ENCODE measurements around the gene DKK3.
"Not testable (repeated sequence)": the region's sequence is repeated elsewhere in the genome, so short reads cannot be mapped to it uniquely, and the experiment has no call there.

The DKK3 gene

DNA sequence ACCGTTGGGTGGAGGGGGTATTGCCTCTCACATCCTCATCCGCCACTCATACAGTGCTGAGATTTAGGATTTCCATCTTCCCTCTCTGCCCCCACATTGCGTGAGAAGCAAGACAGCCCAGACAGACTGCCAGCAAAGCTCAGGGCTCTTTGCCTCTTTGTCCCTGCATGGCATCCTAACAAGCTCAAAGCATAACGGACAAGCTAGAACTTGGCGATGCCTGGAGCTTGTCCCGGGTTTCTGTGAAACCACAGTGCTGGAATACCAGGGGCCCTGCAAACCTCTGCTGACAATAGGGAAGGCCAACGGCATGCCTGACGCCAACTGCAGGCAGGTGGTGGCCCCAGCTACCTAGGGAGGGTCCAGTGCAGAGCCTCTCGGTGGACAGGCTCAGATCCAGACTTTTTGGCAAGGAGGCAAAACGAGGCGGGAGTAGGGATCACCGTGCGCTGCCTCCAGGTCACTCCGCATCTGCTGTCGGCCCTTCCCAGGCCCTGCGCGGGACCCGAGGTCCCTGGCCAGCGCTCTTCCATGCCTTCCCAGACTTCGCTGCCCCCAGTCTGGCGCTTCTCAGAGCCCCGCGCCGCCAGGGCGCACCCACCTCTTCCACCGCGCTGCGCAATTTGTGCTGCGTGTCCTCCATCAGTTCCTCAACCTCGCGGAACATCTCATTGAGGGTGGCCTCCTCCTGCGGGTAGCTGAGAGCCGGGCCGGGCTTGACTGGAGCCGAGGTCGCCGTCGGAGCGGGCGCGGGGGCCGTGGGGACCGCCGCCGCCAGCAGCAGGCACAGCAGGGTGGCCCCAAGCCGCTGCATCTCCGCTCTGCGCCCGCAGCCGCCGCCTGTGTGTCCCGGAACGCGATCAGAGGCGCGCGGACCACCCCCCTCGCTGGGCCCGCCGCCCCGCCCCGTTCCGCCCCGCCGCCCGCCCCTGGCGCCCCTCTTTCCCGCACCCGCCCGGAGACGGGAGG, at the start of gene DKK3:
Gene DKK3, minus strand, starts transcription at position 858 of the 969 bp plus-strand sequence. Its CDS starts 44 bp downstream, at position 814.
- DNase-seq (ENCODE audit: low spot score): no peak

DNA sequence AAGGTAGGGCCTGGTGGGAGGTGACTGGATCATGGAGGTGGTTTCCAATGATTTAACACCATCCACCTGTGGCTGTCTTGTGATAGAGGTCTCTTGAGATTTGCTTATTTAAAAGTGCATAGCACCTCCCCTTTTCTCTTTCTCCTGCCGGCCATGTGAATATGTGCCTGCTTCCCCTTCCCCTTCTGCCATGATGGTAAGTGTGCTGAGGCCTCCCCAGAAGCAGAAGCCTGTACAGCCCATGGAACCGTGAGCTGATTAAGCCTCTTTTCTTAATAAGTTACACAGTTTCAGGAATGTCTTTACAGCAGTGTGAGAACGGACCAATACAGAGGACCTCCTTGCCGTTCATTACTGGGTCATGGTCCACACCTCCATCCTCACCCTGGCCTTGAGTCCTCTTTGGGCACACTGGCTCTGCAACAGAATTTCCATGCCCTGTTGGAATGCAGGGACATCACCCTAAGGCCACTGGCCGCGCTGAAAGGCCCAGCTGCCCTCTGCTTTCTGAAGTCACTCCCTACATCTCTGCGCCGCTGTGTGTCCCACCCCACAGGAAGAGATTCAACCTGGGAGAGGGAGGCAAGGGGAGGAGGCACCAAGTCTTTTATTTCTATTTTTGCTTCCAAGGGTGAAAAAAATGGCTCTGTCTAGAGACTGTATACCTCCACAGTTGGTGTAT, 49.0 kb upstream of the DKK3 start:
- no peak for DNase-seq (ENCODE audit: low spot score)

DNA sequence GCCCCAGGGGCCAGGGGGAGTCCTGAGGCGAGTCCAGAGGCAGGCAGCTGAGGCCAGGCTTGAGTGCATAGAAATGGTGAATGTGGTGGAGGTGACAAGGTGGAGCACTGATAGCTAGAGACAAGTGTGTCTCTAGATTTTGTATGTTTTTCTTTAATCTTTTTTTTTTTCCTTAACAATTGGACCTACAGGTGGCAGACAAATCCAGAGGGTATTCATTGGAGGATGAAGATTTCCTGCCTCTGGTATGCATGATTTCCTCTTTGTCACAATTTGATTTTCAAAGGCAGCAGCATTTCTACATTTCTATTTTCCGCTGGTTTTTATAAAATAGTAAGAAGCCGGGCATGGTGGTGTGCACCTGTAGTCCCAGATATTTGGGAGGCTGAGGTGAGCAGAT, 47.7 kb upstream of the DKK3 start:
- DNase-seq (ENCODE audit: low spot score): no peak

DNA sequence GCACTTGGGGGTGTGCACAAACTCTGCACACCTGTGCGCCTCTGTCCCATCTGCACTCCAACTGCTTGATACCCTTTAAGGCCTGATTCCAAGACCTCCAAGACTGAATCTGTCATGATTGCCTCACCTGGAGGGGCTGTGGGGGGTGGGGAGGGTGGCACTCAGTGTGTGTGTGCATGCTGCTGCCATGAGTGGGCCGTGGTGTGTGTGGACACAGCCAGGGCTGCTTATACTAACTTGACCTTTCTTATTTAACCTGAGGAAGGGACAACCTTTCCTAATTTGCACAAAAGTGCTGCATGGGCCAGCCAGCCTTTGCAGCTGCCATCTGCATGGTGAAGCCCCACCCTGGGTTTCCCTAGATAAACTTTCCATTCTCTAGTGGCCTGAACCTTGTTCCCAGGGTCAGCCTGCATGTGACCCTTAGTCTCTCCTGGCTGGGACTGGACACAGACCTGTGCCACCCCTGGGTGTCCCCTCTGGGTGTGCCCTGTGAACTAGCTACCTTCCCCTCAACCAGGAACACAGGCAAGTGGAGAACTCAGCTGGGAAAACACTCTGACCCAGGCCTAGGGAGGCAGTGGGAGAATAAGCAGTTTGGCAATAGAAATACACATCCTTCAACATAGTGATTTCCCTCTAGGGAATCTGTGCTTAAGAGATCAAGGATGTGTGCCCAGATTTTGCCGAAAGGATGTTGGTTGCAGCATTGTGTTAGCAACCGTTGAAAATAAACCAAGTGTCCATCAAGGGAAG, 45.4 kb upstream of the DKK3 start:
- DNase-seq (ENCODE audit: low spot score): no peak

DNA sequence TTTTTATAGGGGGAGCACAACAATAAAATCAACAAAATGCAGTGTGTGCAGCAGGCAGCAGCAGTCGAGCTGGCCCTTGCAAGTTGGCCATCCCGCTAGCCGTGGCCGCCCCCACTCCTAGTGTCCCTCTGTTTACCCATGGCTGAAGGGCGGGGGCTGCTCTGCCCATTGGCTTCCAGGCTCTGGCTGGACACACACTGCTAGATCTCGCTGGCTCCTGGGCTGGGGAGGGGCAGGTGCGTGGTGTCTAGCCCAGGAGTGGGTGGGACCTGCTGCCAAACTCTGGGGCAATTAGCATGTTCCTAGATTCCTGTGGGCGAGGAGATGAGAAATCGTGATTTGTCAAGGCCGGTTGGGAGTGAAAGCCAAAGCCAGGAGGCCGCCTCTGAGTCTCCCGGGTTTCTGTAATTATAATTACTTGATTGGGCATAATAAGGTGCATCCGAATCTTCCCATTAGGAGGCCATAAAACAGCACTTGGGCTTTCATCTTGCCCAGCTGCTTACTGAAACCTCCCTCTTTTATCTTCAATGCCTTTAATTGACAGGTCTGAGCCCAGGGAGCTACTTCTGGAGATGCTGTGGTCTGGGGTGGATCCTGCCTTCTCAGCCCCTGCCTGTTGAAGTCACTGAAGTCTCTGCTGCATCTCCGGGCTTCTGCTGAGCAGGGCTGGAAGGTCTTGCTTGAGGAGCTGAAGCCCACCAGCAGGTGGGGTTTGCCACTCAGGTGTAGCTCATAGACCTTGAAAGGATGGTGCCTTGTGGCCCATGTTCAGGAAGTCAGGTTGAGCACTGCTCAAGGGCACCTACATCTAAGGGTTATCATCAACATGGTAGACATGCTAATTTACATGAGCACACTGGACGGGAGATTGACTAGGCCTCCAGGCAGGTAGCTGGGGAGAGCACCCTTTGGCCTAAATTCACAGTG, 44.5 kb upstream of the DKK3 start:
- DNase-seq (ENCODE audit: low spot score): no peak

DNA sequence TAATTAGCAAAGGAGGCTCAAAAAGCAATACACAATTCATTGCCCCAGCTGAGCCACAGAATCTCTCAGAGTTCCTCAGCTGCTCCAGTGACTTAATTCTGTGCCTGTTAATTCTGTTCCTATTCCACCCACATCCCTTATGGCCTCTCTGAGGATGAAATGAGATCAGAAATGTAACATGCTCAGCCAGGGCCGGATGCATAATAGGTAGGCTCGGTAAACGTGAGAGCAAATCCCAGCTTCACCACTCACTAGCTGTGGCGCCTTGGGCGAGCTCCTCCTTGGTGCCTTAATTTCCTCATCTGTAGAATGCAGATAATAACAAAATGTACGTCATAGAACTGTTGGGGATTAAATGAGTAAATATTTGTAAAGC, 42.8 kb upstream of the DKK3 start:
- DNase-seq (ENCODE audit: low spot score): no peak

DNA sequence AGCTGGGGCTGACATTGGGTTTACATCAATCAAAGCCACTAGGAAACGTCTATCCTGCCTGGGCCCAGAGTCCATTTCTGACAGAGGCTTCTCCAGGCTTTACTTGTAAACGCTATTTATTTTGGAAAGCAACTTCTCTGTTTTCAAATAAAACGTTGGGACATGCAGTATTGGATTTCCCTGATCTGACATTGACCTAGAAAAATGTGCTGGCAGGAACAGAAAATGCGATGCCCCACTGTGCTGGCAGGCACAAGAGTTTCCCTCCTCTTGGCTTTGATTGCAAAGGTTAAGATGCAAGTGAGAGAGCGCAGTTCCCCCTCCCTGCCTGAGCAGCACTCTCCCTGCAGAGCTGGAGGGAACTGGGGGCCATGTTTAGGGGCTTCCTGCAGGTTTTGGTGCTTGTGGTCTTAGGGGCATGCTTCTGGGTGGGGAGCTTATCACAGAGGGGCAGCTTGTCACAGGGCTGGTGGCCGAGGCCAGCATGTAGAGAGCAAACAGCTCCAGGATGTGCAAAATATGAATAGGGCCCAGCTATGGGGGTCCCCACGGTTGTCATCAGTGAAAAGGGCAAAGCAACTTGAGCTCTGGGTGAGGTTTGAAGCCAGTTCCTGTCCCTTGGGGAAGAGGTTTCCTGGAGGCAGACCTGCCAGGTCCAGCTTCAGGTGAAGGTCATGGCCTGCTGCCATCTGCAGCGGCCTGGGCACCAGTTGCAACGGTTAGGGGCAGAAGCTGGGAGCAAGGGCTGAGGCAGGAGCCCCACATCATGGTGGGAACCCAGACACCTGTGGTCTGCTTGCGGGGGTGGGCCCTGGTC, 42.3 kb upstream of the DKK3 start:
- DNase-seq (ENCODE audit: low spot score): no peak

DNA sequence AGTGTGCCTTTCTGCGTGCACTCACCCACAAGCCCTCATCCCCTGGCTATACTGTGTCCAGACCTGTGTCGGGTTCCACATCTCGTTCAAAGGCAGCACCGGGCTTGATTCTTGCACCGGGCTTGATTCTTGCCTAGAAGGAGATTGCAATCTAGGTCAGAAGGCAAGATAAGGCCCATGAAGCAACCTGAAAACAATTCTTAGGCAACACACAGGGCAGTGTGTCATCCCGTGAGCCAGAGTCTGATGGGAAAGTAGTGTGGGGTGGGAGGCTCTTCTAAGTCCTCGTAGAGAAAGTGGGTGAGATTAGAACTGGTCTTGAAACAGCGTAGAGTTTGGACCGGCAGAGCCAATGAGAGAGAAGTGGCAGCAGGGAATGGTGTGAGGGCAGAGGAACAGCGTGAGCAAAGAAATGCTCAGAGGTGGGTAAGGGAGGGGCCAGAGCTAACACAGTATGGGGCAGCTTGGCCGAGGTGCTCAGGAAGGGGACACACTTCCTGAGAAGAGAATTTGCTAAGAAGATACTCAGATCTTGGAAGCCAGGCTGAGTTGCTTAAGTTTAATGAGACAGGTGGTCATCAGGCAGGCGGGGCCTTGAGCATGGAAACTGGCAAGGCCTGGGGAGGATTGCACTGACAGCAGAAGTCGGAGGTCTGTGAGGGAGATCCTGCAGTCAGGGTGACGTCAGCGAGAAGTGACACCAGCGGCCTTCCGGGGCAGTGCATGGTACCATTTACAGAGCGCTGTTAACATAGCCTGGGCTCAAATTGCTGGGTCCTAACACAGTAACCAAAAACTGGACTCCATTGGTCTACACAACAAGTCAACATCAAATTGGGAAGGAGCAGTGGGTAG, 40.7 kb upstream of the DKK3 start:
- DNase-seq (ENCODE audit: low spot score): no peak

DNA sequence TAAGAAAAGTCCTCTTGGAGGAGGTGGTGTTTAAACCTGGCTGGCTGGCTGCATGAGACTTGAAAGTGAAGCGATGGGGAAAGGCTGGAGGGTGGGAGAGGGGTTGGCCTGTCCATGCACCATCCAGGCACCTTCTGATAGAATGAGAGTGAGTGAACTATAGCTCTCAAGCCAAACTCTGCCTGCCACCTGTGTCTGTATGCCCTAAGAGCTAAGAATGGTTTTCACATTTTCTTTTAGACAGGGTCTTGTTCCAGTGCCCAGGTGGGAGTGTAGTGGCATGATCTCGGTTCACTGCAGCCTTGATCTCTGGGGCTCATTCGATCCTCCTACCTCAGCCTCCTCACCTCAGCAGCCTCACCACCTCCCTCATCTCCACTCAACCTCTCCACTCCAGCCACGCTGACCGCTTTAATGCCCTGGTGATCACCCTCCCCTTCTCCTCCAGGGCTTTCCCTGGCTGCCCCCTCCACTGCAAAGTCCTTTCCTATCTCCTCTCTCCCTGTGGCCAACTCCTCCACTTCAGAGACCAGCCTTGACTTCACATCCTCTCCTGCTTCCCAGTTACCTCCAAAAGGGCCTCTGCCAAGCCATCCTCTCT, 38.3 kb upstream of the DKK3 start:
- DNase-seq (ENCODE audit: low spot score): no peak

DNA sequence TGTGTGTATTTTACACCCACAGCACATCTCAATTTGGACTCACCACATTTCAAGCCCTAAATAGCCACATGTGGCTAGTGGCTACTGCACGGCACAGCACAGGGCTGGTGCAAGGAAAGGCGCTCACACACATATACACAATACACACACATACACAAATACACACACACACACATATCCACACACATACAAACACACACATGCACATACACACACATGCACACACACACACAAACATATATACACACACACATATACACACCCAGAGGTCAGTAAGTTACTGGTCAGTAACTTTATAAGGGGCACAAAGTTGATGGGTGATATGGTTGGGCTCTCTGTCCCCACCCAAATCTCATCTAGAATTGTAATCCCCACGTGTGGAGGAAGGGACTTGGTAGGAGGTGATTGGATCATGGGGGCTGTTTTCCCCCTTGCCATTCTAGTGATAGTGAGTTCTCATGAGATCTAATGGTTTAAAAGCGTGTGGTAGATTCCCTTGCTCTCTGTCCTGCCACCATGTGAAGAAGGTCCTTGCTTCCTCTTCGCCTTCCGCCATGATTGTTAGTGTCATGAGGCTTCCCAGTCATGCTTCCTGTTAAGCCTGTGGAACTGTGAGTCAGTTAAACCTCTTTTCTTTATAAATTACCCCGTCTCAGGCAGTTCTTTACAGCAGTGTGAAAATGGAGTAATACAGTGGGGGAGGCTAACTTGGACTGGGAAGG, 37.6 kb upstream of the DKK3 start:
- DNase-seq (ENCODE audit: low spot score): no peak

DNA sequence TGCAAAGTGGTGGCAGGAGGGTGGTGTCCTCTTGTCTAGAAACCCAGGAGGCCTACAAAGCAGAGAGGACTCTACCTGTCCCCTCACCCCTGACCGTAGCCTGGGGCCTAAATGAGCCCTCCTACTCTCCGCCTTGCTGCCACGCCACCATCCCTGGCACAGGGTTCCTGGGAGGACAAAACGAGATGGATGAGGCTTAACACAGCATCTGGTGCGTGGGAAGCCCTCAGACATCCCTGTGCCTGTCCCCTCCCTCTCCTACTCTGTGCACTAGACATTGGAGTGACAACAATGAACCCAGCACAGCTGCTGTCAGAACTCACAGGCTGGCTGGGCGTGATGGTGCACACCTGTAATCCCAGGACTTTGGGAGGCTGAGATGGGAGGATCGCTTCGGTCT, 36.4 kb upstream of the DKK3 start:
- DNase-seq (ENCODE audit: low spot score): no peak

DNA sequence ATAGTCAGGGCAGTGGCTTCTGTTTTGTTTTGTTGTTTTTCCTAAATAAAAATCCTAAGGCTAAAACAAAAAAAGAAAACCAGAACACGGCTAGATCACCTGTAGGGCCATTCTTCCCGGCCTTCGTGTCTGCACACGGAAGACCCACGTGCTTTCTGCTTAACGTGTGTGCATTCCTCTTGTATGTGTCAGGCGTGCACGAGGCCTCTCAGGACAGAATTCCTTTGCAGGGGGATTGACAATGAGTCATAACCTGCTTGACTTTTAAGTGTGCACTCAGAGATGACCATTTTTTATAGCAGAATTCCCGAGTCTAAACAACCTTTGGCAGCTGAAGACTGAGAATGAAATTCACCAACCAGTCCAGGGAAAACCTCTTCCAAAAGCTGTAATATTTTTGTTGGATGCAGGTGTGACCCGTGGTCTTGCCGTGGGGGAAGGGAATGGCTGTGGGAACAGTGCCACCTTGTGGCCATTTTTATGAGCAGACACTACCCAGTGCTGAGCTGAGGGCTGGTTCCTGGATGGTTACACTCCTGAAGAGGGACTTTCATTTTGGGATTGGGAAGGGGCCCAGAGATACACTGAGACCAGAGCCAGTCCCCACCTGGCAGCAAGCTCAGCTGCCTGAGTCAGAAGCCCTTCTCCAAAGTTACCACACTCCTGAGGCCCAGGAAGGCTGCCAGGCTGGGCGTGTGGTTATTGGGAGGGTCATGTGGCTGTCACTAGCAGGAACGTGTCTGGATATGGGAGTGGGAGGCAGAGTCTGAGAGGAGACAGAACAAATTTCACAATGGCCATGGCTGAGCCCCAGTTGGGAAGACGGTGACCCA, 35.7 kb upstream of the DKK3 start:
- DNase-seq (ENCODE audit: low spot score): peak; percentile 46

DNA sequence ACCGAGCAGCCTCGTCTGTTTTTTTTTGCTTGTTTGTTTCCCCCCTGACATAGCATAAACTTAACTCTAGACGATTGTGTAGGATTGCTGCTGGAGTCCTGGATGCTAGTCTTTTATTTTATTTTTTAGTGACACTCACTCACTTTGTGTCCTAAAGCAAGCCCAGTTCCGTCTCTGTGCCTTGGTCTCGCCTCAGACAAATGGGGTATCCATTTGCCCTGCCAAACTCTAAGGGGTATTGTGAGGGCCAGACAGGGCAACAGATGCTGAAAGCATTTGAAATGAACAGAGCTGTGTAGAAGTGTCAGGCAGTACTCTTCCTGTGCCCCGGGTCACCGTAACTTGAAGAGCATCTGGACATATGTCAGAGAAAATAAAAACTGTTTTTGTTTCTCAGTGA, 34.8 kb upstream of the DKK3 start:
- DNase-seq (ENCODE audit: low spot score): no peak

DNA sequence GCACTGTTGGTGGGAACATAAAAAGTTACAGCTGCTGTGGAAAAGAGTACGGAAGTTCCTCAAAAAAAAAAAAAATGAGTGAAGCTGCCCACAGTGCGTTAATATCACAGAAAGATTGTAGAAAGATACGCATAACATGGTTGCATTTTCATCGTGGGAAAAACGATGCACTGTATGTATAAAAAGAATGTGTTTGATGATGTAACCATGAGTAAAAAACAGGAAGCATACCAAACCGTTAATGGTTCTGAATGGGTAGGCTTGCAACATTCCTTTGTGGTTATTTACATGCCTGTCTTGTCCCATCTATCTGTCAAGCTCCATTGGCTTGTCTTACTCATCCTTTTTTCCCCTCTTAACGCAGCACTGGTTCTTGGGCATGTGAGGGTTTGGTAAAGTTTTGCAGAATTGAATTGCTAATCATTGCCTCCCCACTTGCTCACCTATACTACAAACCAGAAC, 33.8 kb upstream of the DKK3 start:
- no peak for DNase-seq (ENCODE audit: low spot score)

DNA sequence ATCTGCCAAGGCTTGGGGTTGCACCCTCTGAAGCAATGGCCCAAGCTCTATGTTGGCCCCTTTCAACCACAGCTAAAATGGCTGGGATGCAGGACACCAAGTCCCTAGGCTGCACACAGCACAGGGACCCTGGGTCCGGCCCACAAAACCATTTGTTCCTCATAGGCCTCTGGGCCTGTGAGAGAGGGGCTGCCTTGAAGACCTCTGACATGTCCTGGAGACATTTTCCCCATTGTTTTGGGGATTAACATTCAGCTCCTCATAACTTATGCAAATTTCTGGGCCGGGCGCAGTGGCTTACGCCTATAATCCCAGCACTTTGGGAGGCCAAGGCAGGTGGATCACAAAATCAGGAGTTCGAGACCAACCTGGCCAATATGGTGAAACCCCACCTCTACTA, 32.3 kb upstream of the DKK3 start:
- not testable (repeated sequence) for DNase-seq (ENCODE audit: low spot score)

DNA sequence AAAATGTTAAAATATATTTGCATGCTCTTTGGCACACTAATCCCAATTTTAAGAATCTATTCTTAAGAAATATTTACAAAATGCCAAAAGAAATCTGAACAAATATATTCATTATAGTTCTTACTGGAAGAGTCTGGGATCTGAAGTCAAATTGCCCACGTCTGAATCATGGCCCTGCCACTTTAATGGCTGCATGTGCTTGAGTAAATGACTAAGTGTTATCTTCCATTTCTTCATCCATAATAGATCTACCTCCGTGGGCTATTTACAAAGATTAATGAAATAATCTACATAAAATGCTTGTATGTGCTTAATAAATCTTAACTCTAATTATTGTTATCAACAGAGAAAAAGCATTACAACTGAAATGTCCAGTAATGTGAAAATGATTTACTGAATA, 24.5 kb upstream of the DKK3 start:
- no peak for DNase-seq (ENCODE audit: low spot score)

DNA sequence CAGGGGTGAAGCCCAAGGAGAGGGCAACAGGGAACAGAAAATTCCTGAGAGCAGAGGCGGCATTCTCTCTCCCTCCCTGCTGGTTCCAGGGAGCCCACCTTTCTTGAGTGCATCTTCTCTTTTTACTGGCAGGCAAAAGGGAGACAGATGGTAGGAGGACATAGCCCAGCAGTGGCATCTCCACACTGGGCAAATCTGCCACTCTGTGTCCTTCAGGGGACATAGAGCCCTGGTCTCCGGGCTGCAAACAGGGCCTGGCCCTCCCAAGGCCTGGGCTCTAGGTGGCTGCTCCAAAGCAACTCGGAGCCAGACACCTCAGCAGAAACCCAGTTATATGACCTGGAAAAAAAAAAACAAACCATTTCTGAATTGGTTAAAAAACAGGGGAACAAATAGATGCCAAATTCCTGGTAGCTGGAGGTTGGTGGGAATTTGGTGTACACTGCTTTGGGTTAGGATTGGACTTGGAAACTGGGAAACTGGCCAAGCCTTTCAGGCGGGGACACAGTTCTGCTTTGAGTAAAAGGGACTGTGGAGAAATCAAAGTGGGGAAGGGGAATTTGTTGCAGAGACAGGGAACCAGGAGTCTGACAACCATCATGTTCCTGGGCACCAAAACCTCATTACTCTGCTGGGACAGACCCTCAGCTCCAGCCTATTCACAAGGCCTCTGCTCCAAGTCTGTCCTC, 23.6 kb upstream of the DKK3 start:
- DNase-seq (ENCODE audit: low spot score): no peak

All from HuH-7.5 (cell line).